Fibroblast of lung (primary cell): ENCODE measurements around the gene GCC1. TPM values are rescaled to one million over a fixed set of nuclear protein-coding genes. Genes with fewer than 3 reads are reported as not detected.
"Not testable (repeated sequence)": the region's sequence is repeated elsewhere in the genome, so short reads cannot be mapped to it uniquely, and the experiment has no call there.

ENCODE experiments used
- DNase-seq, 2 donors: peaks; one replicate each; pipeline versions ENCODE4 v3.0.0 to v3.0.0-alpha.2; 2010; ENCODE audit warnings: low read depth in 2 of 2
- H2AFZ ChIP-seq: 2 replicates; pipeline ENCODE4 v1.5.1; 2012; ENCODE audit warnings: low read length, control low read depth, inconsistent platforms
- H3K27ac ChIP-seq: 2 replicates; pipeline ENCODE4 v1.5.1; 2011; ENCODE audit warnings: low read length, control low read depth; ENCODE audit not compliant: insufficient read depth
- H3K27me3 ChIP-seq: 2 replicates; pipeline ENCODE4 v1.5.1; 2011; ENCODE audit warnings: mild to moderate bottlenecking, low read length; ENCODE audit not compliant: control insufficient read depth, insufficient read depth
- H3K36me3 ChIP-seq: 2 replicates; pipeline ENCODE4 v1.5.1; 2011; ENCODE audit warnings: low read length; ENCODE audit not compliant: control insufficient read depth, insufficient read depth
- H3K4me1 ChIP-seq: 2 replicates; pipeline ENCODE4 v1.5.1; 2011; ENCODE audit warnings: low read length; ENCODE audit not compliant: control insufficient read depth, insufficient read depth; ENCODE audit errors: extremely low read depth
- H3K4me2 ChIP-seq: 2 replicates; pipeline ENCODE4 v1.5.1; 2011; ENCODE audit warnings: low read length, control low read depth; ENCODE audit not compliant: insufficient read depth; ENCODE audit errors: extremely low read depth
- H3K4me3 ChIP-seq, 4 experiments: fragments of 200-600 bp in 1 of 4; sonication (generic) in 1 of 4; replicated peaks in 1 of 4; 2 replicates each; pipeline ENCODE4 v1.5.1; 2011 to 2016; ENCODE audit warnings: low read length in 4 of 4, low read depth in 3 of 4, mild to moderate bottlenecking in 3 of 4, control low read depth in 2 of 4, inconsistent platforms in 1 of 4, mixed read lengths in 1 of 4; ENCODE audit not compliant: insufficient read depth in 1 of 4; ENCODE audit errors: control extremely low read depth in 1 of 4
- H3K79me2 ChIP-seq: 2 replicates; pipeline ENCODE4 v1.5.1; 2012; ENCODE audit warnings: mild to moderate bottlenecking, low read length, inconsistent platforms; ENCODE audit not compliant: control insufficient read depth, insufficient read depth
- H3K9ac ChIP-seq: 2 replicates; pipeline ENCODE4 v1.5.1; 2011; ENCODE audit warnings: mild to moderate bottlenecking, low read length, control low read depth; ENCODE audit not compliant: insufficient read depth
- H3K9me3 ChIP-seq: 2 replicates; pipeline ENCODE4 v1.5.1; 2012; ENCODE audit warnings: low read depth, low read length; ENCODE audit not compliant: control insufficient read depth, insufficient read depth
- H4K20me1 ChIP-seq: 2 replicates; pipeline ENCODE4 v1.5.1; 2011; ENCODE audit warnings: low read length; ENCODE audit not compliant: control insufficient read depth, insufficient read depth; ENCODE audit errors: extremely low read depth
- EZH2 ChIP-seq: IDR thresholded peaks from 2 replicates; pipeline ENCODE4 v1.5.1; 2012; ENCODE audit warnings: low read length, control low read depth, mild to moderate bottlenecking; ENCODE audit errors: missing control alignments
- polyA plus RNA-seq, 2 donors: library from polyadenylated mRNA; depleted of rRNA in 1 of 2; stranded (reverse) in 1 of 2; unstranded in 1 of 2; fragments of >200 nt; gene quantifications; 2 replicates each; pipeline ENCODE4 v1.2.1, GENCODE V29; 2011 to 2012; ENCODE audit warnings: missing spikeins in 1 of 2
- total RNA-seq: library from RNA; depleted of rRNA; stranded (reverse); fragments of >200 nt; gene quantifications from 2 replicates; pipeline ENCODE4 v1.2.1, GENCODE V29; 2014
- TF ChIP-seq, protein P1 (sequence below), 2 donors: IDR thresholded peaks in 1 of 2; conservative IDR thresholded peaks in 1 of 2; 1 replicate in 1 of 2; 2 replicates in 1 of 2; pipeline ENCODE4 v1.5.1; 2011 to 2012; ENCODE audit warnings: low read length in 2 of 2, control low read depth in 1 of 2, inconsistent platforms in 1 of 2, low read depth in 1 of 2, mild to moderate bottlenecking in 1 of 2

The GCC1 gene
- total and polyA plus RNA-seq, 2 donors (not counting 1 experiment from before 2014, with no cell fraction given): 8.0 to 38.8 TPM

DNA sequence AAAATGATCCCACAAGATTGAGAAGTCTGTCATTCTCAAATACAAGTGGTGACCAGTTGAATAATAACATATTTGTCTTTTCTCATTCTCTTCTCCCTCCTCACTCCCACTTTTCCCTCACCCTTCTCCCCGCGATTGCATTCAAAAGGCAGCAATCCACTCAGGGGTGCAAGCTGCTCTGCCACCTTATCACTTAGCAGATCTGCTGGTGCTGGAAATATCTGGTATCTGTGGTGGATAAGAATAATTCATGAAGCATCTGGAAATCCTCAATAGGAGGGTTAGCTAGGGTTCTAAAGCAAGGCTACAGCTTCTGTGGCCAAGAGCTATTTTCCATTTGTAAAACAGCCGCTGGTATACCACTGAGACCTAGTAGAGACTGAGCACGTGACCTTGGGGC lies 43.8 kb downstream of the GCC1 start:
- Histone ChIP-seq H3K27ac (no peak overlapping the region), H3K79me2 (no peaks in the 10 kb centered on the region), H4K20me1 (no peaks in the 10 kb centered on the region), H3K4me1 (no peaks in the 10 kb centered on the region), H3K4me2 (no peak overlapping the region), H3K4me3 (no peak overlapping the region), H3K27me3 (peaks cover 10% of the 10 kb centered on the region), H3K9ac (no peak overlapping the region), H3K9me3 (no peaks in the 10 kb centered on the region), H2AFZ (no peak overlapping the region), H3K36me3 (no peaks in the 10 kb centered on the region)
- DNase-seq: no peak
- no peak for TF ChIP-seq EZH2
- TF ChIP-seq, protein P1, sequence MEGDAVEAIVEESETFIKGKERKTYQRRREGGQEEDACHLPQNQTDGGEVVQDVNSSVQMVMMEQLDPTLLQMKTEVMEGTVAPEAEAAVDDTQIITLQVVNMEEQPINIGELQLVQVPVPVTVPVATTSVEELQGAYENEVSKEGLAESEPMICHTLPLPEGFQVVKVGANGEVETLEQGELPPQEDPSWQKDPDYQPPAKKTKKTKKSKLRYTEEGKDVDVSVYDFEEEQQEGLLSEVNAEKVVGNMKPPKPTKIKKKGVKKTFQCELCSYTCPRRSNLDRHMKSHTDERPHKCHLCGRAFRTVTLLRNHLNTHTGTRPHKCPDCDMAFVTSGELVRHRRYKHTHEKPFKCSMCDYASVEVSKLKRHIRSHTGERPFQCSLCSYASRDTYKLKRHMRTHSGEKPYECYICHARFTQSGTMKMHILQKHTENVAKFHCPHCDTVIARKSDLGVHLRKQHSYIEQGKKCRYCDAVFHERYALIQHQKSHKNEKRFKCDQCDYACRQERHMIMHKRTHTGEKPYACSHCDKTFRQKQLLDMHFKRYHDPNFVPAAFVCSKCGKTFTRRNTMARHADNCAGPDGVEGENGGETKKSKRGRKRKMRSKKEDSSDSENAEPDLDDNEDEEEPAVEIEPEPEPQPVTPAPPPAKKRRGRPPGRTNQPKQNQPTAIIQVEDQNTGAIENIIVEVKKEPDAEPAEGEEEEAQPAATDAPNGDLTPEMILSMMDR (conservative IDR thresholded peaks at IDR 0.05 in 1 of 2, IDR thresholded peaks at IDR 0.05 in 1 of 2; ENCODE audit: low read depth in 1 of 2, low read length in 2 of 2): no peak

DNA sequence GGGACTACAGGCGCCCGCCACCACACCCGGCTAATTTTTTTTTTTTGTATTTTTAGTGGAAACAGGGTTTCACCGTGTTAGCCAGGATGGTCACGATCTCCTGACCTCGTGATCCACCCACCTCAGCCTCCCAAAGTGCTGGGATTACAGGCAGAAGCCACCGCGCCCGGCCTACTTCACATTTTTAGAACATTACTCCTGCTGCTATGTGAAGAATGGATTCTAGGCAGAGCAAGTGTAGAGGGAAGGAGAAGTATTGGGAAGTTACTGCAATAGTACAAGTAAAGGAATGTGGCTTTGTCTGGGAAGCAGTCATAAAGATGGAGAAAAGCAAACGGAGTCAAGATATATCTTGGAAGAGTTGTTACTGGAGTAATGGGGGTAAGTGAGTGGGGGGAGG lies 44.9 kb downstream of the GCC1 start:
- H3K4me2 ChIP-seq, H3K9me3 ChIP-seq, H3K79me2 ChIP-seq: not testable (repeated sequence)

DNA sequence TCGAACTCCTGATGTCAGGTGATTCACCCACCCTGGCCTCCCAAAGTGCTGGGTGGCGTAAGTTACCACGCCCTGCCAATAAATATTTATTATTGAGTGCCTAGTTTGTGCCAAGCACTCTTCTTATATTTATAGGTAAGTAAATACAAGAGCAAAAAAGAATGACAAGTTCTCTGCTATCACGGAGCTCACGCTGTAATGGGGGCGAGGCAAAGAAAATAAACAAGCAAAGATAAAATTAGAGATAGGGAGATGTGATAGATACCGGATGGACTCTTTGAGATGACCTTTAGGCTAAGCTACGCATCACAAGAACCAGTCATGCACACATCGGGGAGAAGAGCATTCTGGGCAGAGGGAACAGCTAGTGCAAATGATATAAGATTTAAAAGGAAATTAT lies 46.3 kb downstream of the GCC1 start:
- Histone ChIP-seq H3K4me1 (no peaks in the 10 kb centered on the region), H3K9me3 (no peaks in the 10 kb centered on the region), H3K36me3 (no peaks in the 10 kb centered on the region), H3K27ac (no peak overlapping the region), H4K20me1 (no peaks in the 10 kb centered on the region), H3K9ac (no peak overlapping the region), H3K4me3 (no peak overlapping the region), H3K4me2 (no peak overlapping the region), H3K79me2 (no peaks in the 10 kb centered on the region), H3K27me3 (peaks cover 12% of the 10 kb centered on the region), H2AFZ (no peak overlapping the region)
- TF ChIP-seq EZH2: no peak
- TF ChIP-seq, protein P1 (conservative IDR thresholded peaks at IDR 0.05 in 1 of 2, IDR thresholded peaks at IDR 0.05 in 1 of 2; ENCODE audit: low read depth in 1 of 2, low read length in 2 of 2): no peak
- DNase-seq: no peak

More for the DNA sequence above, 44.9 kb downstream of the GCC1 start:
- DNase-seq, H3K9ac ChIP-seq, H4K20me1 ChIP-seq, H3K4me1 ChIP-seq, H2AFZ ChIP-seq, H3K4me3 ChIP-seq, H3K27ac ChIP-seq, H3K36me3 ChIP-seq: not testable (repeated sequence)
- peaks cover 12% of the 10 kb centered on the region for H3K27me3 ChIP-seq
